ENCODE results near the gene ZNF385D.

ZNF385D gene

GRCh38 chr3:21791356-21791755 is 40.3 kb upstream of the ZNF385D start:
- H3K4me3 ChIP-seq (ENCODE audit: low read depth, low read length) = no peak overlapping the region
- TF ChIP-seq CTCF (IDR thresholded peaks at IDR 0.05; ENCODE audit: insufficient read depth, low read depth, low read length, missing control alignments) = no peak
- no peak for DNase-seq (ENCODE audit: low read depth)

DNA sequence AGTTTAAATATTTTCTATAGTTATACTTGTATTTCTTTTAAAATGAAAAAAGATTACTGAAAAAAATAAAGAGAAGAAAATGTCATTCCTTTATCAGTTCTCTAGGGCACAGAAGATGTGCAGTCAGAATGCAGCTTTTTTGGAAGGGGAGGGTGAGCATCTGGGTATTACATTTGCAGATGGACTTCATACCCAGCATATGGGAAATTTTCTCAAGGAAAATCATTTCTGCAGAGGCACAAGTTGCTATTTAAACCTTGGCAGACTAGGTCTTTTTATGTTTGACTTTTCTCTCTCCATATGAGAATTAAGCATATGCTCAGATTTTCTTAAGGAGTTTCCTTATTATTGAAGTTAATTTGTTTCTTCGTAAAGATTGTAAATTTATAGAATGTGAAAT is 39.5 kb upstream of the ZNF385D start:
- DNase-seq (ENCODE audit: low read depth) = no peak
- H3K4me3 ChIP-seq (ENCODE audit: low read depth, low read length) = no peak overlapping the region
- TF ChIP-seq CTCF (IDR thresholded peaks at IDR 0.05; ENCODE audit: insufficient read depth, low read depth, low read length, missing control alignments) = no peak

- DNase-seq (ENCODE audit: low read depth) = no peak
- no peak overlapping the region for H3K4me3 ChIP-seq (ENCODE audit: low read depth, low read length)
- no peak for TF ChIP-seq CTCF (IDR thresholded peaks at IDR 0.05; ENCODE audit: insufficient read depth, low read depth, low read length, missing control alignments)
These were observed 38.7 kb upstream of the ZNF385D start for GRCh38 chr3:21789730-21790129.

- no peak overlapping the region for H3K4me3 ChIP-seq (ENCODE audit: low read depth, low read length)
- no peak for DNase-seq (ENCODE audit: low read depth)
- no peak for TF ChIP-seq CTCF (IDR thresholded peaks at IDR 0.05; ENCODE audit: insufficient read depth, low read depth, low read length, missing control alignments)
These were observed 35.4 kb upstream of the ZNF385D start for GRCh38 chr3:21786438-21786797.

DNA sequence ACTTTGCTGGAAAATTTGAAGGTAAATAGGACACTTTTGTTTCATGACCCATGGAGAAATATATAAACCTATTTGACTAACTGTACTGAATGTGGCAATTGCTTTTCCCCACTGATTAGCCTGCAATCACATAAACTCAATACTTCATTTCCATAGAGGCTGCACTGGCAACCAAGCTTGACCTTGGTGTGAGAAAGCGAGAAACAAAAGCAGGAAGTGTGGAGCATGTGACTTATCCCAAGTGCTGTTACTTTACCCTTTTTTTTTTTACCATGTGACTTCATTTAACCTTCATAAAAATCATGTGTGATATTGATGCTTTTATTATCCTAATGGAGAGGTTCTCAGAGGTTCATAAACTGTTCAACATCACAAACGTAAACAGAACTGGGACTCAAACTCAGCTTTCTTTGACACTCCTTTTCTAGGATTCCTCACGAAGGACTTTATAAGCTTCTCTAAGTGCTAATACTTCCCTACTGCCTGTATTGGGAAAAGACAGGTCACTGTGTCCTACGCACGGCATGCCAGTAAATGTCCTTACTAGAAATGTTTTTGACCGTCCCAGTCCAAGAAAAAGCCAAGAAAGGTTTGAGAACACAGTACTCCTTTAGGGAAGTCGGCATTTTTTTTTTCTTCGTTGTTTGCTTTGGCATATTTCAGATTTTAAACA is 34.9 kb upstream of the ZNF385D start:
- DNase-seq (ENCODE audit: low read depth) = no peak
- no peak for TF ChIP-seq CTCF (IDR thresholded peaks at IDR 0.05; ENCODE audit: insufficient read depth, low read depth, low read length, missing control alignments)
- no peak overlapping the region for H3K4me3 ChIP-seq (ENCODE audit: low read depth, low read length)

- H3K4me3 ChIP-seq (ENCODE audit: low read depth, low read length) = no peak overlapping the region
- TF ChIP-seq CTCF (IDR thresholded peaks at IDR 0.05; ENCODE audit: insufficient read depth, low read depth, low read length, missing control alignments) = no peak
- DNase-seq (ENCODE audit: low read depth) = no peak
These were observed 32.8 kb upstream of the ZNF385D start for GRCh38 chr3:21783839-21784238.

DNA sequence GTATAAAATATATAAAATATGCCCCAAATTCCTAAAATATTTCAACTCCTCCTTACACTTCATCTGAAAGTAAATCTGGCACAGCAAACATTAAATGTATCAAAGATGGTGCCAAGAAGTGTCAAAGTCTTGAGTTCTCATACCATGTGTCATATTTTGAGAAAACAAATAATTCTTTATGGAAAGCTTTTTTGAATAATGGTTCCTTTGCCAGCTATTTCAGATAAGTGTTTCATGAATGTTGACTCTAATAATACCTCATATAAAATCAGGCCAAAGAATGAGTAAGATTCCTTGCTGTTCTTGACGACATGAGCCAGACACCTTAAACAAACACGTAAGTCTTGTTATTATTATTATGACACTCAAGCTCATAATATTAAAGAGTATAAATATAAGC is 30.3 kb upstream of the ZNF385D start:
- H3K4me3 ChIP-seq (ENCODE audit: low read depth, low read length) = no peak overlapping the region
- TF ChIP-seq CTCF (IDR thresholded peaks at IDR 0.05; ENCODE audit: insufficient read depth, low read depth, low read length, missing control alignments) = no peak
- no peak for DNase-seq (ENCODE audit: low read depth)

All from GM12865 (cell line).